ENCODE results near the gene HAGH.
"Not testable (repeated sequence)": the region's sequence is repeated elsewhere in the genome, so short reads cannot be mapped to it uniquely, and the experiment has no call there.

Gene HAGH

GRCh38 chr16:1809281-1809801 is 17.3 kb downstream of the HAGH start:
- no peak for DNase-seq

- no peak for DNase-seq
Observed at GRCh38 chr16:1808691-1809090, 17.9 kb downstream of the HAGH start.

GRCh38 chr16:1807626-1808025 is 19.0 kb downstream of the HAGH start:
- DNase-seq, result no peak

GRCh38 chr16:1800701-1801100 is 25.9 kb downstream of the HAGH start:
- no peak for DNase-seq

- DNase-seq, result not testable (repeated sequence)
Observed at GRCh38 chr16:1799263-1799662, 27.4 kb downstream of the HAGH start.

- DNase-seq, result no peak
Observed at GRCh38 chr16:1794908-1795666, 31.5 kb downstream of the HAGH start.

- peak; percentile 2 for DNase-seq
Observed at GRCh38 chr16:1794221-1794871, 32.3 kb downstream of the HAGH start.

GRCh38 chr16:1793578-1794220 is 32.9 kb downstream of the HAGH start, which contains the start of gene IGFALS:
Gene IGFALS (minus strand): TSS chr16:1793705. CDS start chr16:1793652, 53 bp downstream.
- peak; percentile 3 for DNase-seq

GRCh38 chr16:1792836-1793577 is 33.6 kb downstream of the HAGH start:
- DNase-seq, result peak; percentile 3

GRCh38 chr16:1791943-1792812 is 34.4 kb downstream of the HAGH start:
- DNase-seq, result peak; percentile 2

GRCh38 chr16:1791256-1791942 is 35.2 kb downstream of the HAGH start:
- peak; percentile 2 for DNase-seq

- DNase-seq, result no peak
Observed at GRCh38 chr16:1790611-1791255, 35.9 kb downstream of the HAGH start.

- DNase-seq, result no peak
Observed at GRCh38 chr16:1790261-1790610, 36.4 kb downstream of the HAGH start.

- no peak for DNase-seq
Observed at GRCh38 chr16:1789643-1790045, 37.0 kb downstream of the HAGH start.

- no peak for DNase-seq
Observed at GRCh38 chr16:1788708-1789100, 37.9 kb downstream of the HAGH start.

GRCh38 chr16:1788095-1788707 is 38.4 kb downstream of the HAGH start:
- peak; percentile 3 for DNase-seq

- peak; percentile 3 for DNase-seq
Observed at GRCh38 chr16:1787322-1788094, 39.1 kb downstream of the HAGH start.

GRCh38 chr16:1787056-1787321 is 39.6 kb downstream of the HAGH start:
- DNase-seq, result no peak

- peak; percentile 3 for DNase-seq
Observed at GRCh38 chr16:1786242-1787055, 40.2 kb downstream of the HAGH start.
